Muscle layer of duodenum (tissue), 2 donors: Measurements from ENCODE around the gene ADAMTS9.

ENCODE experiments used
- H3K27ac ChIP-seq: one replicate; pipeline ENCODE4 v1.7.0; 2013; ENCODE audit warnings: mild to moderate bottlenecking, low read length
- H3K27me3 ChIP-seq: one replicate; pipeline ENCODE4 v1.7.0; 2013; ENCODE audit warnings: low read depth, mild to moderate bottlenecking, control low read depth, low read length
- H3K36me3 ChIP-seq, 2 donors: one replicate each; pipeline ENCODE4 v1.7.0; 2013; ENCODE audit warnings: low read length in 2 of 2, control low read depth in 1 of 2, mild to moderate bottlenecking in 1 of 2; ENCODE audit not compliant: insufficient read depth in 2 of 2, control insufficient read depth in 1 of 2
- H3K4me1 ChIP-seq, 2 donors: one replicate each; pipeline ENCODE4 v1.7.0; 2013; ENCODE audit warnings: low read length in 2 of 2, mild to moderate bottlenecking in 2 of 2, control low read depth in 1 of 2, moderate library complexity in 1 of 2; ENCODE audit not compliant: insufficient read depth in 2 of 2, control insufficient read depth in 1 of 2
- H3K4me3 ChIP-seq, 2 donors: one replicate each; pipeline ENCODE4 v1.7.0; 2013; ENCODE audit warnings: low read length in 2 of 2, low read depth in 1 of 2, mild to moderate bottlenecking in 1 of 2
- H3K9me3 ChIP-seq, 2 donors: one replicate each; pipeline ENCODE4 v1.7.0; 2013; ENCODE audit warnings: low read length in 2 of 2, control low read depth in 1 of 2, mild to moderate bottlenecking in 1 of 2; ENCODE audit not compliant: control insufficient read depth in 1 of 2
- donor health status: healthy.

The ADAMTS9 gene

GRCh38 chr3:64588380-64588779, 99.4 kb downstream of the ADAMTS9 start:
- Histone ChIP-seq H3K27me3 (no peaks in the 10 kb centered on the region), H3K9me3 (no peaks in the 10 kb centered on the region), H3K36me3 (no peaks in the 10 kb centered on the region), H3K27ac (no peak overlapping the region), H3K4me3 (no peak overlapping the region), H3K4me1 (peaks cover 0 to 6% of the 10 kb centered on the region in 2 donors)

- H3K27ac ChIP-seq, result no peak overlapping the region
- no peak overlapping the region for H3K4me3 ChIP-seq
- H3K36me3 ChIP-seq, result no peaks in the 10 kb centered on the region
- no peaks in the 10 kb centered on the region for H3K27me3 ChIP-seq
- no peaks in the 10 kb centered on the region for H3K9me3 ChIP-seq
- peaks cover 0 to 6% of the 10 kb centered on the region in 2 donors for H3K4me1 ChIP-seq
These were observed 100.8 kb downstream of the ADAMTS9 start for GRCh38 chr3:64586952-64587351.

- Histone ChIP-seq H3K4me3 (no peak overlapping the region), H3K27me3 (no peaks in the 10 kb centered on the region), H3K4me1 (peaks cover 0 to 6% of the 10 kb centered on the region in 2 donors), H3K9me3 (no peaks in the 10 kb centered on the region), H3K36me3 (no peaks in the 10 kb centered on the region), H3K27ac (no peak overlapping the region)
These were observed 103.6 kb downstream of the ADAMTS9 start for GRCh38 chr3:64584179-64584578.

GRCh38 chr3:64578797-64579196, 109.0 kb downstream of the ADAMTS9 start:
- Histone ChIP-seq H3K4me1 (no peaks in the 10 kb centered on the region), H3K4me3 (no peak overlapping the region), H3K27me3 (no peaks in the 10 kb centered on the region), H3K27ac (no peak overlapping the region), H3K36me3 (no peaks in the 10 kb centered on the region), H3K9me3 (no peaks in the 10 kb centered on the region)

- H3K4me1 ChIP-seq, result no peaks in the 10 kb centered on the region
- H3K4me3 ChIP-seq, result no peak overlapping the region
- no peaks in the 10 kb centered on the region for H3K9me3 ChIP-seq
- H3K36me3 ChIP-seq, result no peaks in the 10 kb centered on the region
- H3K27me3 ChIP-seq, result no peaks in the 10 kb centered on the region
- no peak overlapping the region for H3K27ac ChIP-seq
These were observed 109.6 kb downstream of the ADAMTS9 start for GRCh38 chr3:64578062-64578770.

GRCh38 chr3:64576211-64576775, 111.5 kb downstream of the ADAMTS9 start:
- H3K27ac ChIP-seq, result no peak overlapping the region
- H3K9me3 ChIP-seq, result no peaks in the 10 kb centered on the region
- no peak overlapping the region for H3K4me3 ChIP-seq
- no peaks in the 10 kb centered on the region for H3K36me3 ChIP-seq
- no peaks in the 10 kb centered on the region for H3K27me3 ChIP-seq
- H3K4me1 ChIP-seq, result no peaks in the 10 kb centered on the region

GRCh38 chr3:64575211-64575844, 112.5 kb downstream of the ADAMTS9 start:
- Histone ChIP-seq H3K4me1 (no peaks in the 10 kb centered on the region), H3K36me3 (no peaks in the 10 kb centered on the region), H3K27ac (no peak overlapping the region), H3K27me3 (no peaks in the 10 kb centered on the region), H3K4me3 (no peak overlapping the region), H3K9me3 (no peaks in the 10 kb centered on the region)

GRCh38 chr3:64574194-64574593, 113.6 kb downstream of the ADAMTS9 start:
- Histone ChIP-seq H3K27ac (no peak overlapping the region), H3K27me3 (no peaks in the 10 kb centered on the region), H3K36me3 (peaks cover 0 to under 1% of the 10 kb centered on the region in 2 donors), H3K4me3 (no peak overlapping the region), H3K4me1 (no peaks in the 10 kb centered on the region), H3K9me3 (no peaks in the 10 kb centered on the region)

GRCh38 chr3:64571982-64572381, 115.8 kb downstream of the ADAMTS9 start:
- no peak overlapping the region for H3K4me3 ChIP-seq
- H3K4me1 ChIP-seq, result no peaks in the 10 kb centered on the region
- H3K36me3 ChIP-seq, result peaks cover 0 to 4% of the 10 kb centered on the region in 2 donors
- no peaks in the 10 kb centered on the region for H3K9me3 ChIP-seq
- H3K27me3 ChIP-seq, result no peaks in the 10 kb centered on the region
- H3K27ac ChIP-seq, result no peak overlapping the region

- no peak overlapping the region for H3K27ac ChIP-seq
- H3K4me1 ChIP-seq, result no peaks in the 10 kb centered on the region
- H3K36me3 ChIP-seq, result peaks cover 0 to 4% of the 10 kb centered on the region in 2 donors
- H3K27me3 ChIP-seq, result no peaks in the 10 kb centered on the region
- H3K4me3 ChIP-seq, result no peak overlapping the region
- H3K9me3 ChIP-seq, result no peaks in the 10 kb centered on the region
These were observed 118.8 kb downstream of the ADAMTS9 start for GRCh38 chr3:64568895-64569517.

- no peak overlapping the region for H3K4me3 ChIP-seq
- H3K4me1 ChIP-seq, result no peaks in the 10 kb centered on the region
- H3K9me3 ChIP-seq, result no peaks in the 10 kb centered on the region
- H3K27ac ChIP-seq, result no peak overlapping the region
- H3K27me3 ChIP-seq, result no peaks in the 10 kb centered on the region
- peaks cover 0 to 4% of the 10 kb centered on the region in 2 donors for H3K36me3 ChIP-seq
These were observed 120.9 kb downstream of the ADAMTS9 start for GRCh38 chr3:64566859-64567258.
